DMS114 treated with DMSO at 0.1 percent for 48 hours (cell line): ENCODE results near the gene RTN3.
A peak's percentile ranks its signal among the peaks of the same experiment; 100 is the strongest.
"Not testable (repeated sequence)": the region's sequence is repeated elsewhere in the genome, so short reads cannot be mapped to it uniquely, and the experiment has no call there.

ENCODE experiments used
- DNase-seq: peaks from one replicate; lab custom pipeline; 2025; ENCODE audit not compliant: unreplicated experiment; lab: John Stamatoyannopoulos, UW

The RTN3 gene

GRCh38 chr11:63767565-63768236 is 86.4 kb downstream of the RTN3 start:
- DNase-seq: peak; percentile 79

- DNase-seq: peak; percentile 21
Measured at GRCh38 chr11:63768237-63769041, 87.1 kb downstream of the RTN3 start, which contains the start of gene ZFTA. ZFTA (minus strand) TSS chr11:63768775; CDS start chr11:63768622, 153 bp downstream.

DNA sequence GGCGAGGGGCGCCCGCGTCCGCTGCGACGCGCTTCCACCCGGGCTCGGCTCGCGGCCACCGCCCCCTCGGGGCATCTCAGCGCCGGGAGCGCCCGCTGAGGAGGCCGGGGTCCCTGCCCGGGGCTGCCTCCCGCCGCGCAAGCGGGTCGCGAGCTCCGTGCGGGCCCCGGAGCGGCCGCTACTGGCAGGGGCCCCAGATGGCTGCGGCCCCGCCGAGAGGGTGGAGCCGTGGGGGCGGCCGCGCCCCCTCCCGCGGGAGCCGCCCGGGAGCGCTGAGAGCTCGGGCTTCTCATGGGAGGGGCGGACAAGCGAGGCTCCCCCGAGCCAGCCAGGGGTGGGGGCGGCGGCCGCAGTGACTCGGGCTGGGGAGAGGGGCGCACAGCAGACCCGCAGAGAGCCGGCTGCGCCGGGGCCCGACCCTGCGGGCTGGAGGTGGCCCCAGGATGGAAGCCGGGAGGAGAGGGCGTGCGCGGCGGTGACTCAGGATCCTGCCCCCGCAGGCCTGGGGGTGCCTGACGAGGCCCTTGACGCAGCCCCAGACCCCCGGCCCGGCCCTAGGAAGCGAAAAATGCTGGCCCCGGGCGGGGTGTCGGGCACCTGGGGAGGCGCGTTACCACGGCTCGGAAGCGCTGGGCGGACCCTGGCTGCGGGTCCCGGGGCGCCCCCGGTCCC is 87.9 kb downstream of the RTN3 start:
- DNase-seq: no peak

- DNase-seq: no peak
Measured at GRCh38 chr11:63769714-63770455, 88.6 kb downstream of the RTN3 start.

DNA sequence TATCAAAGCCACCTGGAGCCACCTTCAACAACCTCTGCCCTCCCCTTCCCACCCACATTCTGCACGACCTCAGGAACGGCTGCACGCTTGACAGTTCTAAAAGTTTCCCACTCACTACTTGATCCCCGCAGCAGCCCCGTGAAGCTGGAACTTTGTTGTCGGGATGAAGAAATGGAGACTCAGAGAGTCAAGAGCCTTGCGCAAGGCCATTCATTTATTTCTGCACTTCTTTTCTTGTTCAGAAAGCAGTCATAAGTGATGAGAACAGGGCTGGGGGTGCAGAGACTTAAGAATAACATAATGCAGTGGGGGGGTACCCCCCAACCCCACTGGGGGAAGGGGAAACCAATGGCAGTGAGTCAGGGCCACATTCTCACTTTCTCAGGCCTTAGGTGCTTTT is 89.5 kb downstream of the RTN3 start:
- DNase-seq: no peak

- DNase-seq: not testable (repeated sequence)
Measured at GRCh38 chr11:63771741-63772318, 90.5 kb downstream of the RTN3 start.

GRCh38 chr11:63775191-63775590 is 93.9 kb downstream of the RTN3 start:
- DNase-seq: no peak

GRCh38 chr11:63779039-63779438 is 97.7 kb downstream of the RTN3 start:
- no peak for DNase-seq

DNA sequence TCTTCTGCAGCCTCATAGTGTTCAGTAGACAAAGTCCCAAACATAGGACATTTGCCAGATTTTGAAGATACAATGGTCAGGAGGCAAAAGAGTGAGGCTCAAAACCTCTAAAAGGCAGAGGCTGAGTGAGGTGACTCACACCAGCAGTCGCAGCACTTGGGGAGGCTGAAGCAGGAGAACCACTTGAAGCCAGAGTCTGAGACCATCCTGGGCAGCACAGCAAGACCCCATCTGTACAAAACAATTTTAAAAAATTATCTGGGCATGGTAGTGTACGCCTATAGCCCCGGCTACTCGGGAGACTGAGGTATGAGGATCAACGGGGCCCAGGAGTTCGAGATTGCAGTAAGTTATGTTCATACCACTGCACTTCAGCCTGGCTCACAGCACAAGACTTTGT is 101.4 kb downstream of the RTN3 start:
- no peak for DNase-seq

DNA sequence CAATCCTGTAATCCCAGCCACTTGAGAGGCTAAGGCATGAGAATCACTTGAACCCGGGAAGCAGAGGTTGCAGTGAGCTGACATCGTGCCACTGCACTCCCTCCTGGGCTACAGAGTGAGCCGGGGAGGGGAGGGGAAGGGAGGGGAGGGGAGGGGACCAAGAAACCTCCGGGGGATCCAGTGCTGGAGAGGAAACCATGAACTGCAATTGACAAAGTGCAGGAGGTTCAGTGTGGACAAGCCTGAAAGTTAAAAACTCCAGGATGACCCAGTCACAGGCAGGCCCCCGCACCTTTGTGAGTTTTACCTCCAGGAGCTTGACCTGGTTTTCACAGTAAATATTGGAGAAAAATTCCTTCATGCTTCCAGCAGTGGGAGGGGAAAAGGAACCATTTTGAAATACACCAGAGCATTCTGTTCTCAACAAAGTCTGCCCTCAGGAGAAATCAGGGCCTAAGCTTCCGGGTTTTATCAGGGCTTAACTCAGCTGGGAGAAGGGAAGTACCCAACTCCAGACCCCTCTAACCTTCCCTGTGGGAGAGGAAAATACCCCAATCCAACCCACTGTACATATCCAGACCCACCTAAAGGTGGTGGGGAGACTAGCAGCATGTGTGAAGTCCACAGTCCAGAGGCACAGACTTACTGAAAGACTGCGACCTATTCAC is 102.8 kb downstream of the RTN3 start:
- DNase-seq: no peak

- DNase-seq: no peak
Measured at GRCh38 chr11:63785823-63786222, 104.5 kb downstream of the RTN3 start.

DNA sequence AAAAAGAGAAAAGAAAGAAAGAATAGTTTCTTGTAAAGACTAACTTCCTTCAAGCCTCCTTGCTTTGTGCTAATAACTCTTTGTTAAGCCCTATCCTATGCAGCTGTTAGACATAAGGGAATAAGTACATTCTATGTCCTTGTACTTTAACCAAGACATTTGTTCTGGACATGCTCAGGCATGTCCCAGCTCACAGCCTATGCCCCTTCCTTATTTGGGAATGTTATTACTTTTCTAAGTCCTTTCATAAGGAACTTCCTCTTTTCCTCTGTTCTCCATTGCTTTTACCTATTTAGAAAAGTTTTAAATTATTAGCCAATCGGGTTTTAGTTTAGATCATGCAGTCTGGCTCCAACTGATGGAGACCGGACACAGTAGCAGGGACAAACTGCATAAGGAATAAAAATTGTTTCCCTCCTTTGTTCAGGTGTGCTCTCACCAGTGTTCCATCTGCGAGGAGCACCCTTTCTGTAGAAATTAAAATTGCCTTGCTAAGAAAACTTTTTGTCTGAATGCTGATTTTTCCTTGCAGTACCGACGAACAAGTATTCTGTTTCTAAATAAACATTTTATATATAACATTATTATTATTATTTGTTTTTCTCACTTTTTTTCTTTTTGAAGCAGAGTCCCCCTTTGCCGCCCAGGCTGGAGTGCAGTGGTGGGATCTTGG is 110.3 kb downstream of the RTN3 start:
- no peak for DNase-seq

GRCh38 chr11:63793161-63793560 is 111.9 kb downstream of the RTN3 start:
- no peak for DNase-seq

GRCh38 chr11:63795066-63795465 is 113.8 kb downstream of the RTN3 start:
- DNase-seq: no peak

DNA sequence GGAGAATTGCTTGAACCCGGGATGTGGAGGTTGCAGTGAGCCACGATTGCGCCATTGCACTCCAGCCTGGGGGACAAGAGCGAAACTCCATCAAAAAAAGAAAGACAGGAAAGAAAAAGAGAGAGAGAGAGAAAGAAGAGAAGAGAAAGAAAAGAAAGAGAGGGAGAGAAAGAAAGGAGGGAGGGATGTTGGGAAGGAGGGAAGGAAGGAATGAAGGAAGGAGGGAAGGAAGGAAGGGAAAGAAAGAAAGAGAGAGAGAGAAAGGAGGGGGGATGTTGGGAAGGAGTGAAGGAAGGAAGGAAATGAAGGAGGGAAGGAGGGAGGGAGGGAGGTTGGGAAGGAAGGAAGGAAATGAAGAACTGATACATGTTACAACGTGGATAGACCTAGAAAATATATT is 119.6 kb downstream of the RTN3 start:
- no peak for DNase-seq

- DNase-seq: no peak
Measured at GRCh38 chr11:63802637-63803414, 121.5 kb downstream of the RTN3 start.

DNA sequence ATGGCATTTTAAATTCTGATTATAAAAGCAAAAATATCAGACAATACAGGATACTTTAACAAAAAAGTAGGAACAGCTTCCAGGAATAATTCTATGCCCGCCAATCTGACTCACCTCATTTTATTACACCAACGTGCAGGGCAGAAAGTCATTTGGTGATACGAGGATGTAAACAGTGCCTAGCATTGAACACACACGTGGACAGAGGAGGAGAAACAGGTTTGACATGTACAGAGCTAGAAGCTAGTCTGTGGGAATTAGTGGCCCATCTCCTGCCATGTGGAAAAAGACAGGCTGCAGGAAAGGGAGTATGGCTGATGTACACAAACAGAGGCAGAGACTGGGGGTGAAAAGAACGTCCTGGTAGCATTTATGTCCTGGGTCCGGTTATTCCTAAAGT is 123.0 kb downstream of the RTN3 start:
- no peak for DNase-seq

GRCh38 chr11:63805844-63806415 is 124.6 kb downstream of the RTN3 start:
- no peak for DNase-seq
